GM23338 (cell line): ENCODE results near the gene CDC42BPB. TPM values are rescaled to one million over a fixed set of nuclear protein-coding genes. Genes with fewer than 3 reads are reported as not detected.

Experiments
- CREB1 ChIP-seq: fragments of 250-450 bp; sonication (Bioruptor Pico); IDR thresholded peaks from 2 replicates; pipeline ENCODE4 v1.5.0; 2020; ENCODE audit warnings: low read depth, mild to moderate bottlenecking, moderate library complexity
- ETS1 ChIP-seq: IDR thresholded peaks from 2 replicates; pipeline ENCODE4 v1.6.1; 2016; ENCODE audit warnings: antibody characterized with exemption
- EZH2 ChIP-seq: fragments of 200-600 bp; sonication (generic); IDR thresholded peaks from one replicate; pipeline ENCODE4 v1.8.0; 2017; ENCODE audit warnings: antibody characterized with exemption, mild to moderate bottlenecking, low read depth; ENCODE audit not compliant: unreplicated experiment
- EZH2phosphoT487 ChIP-seq: fragments of 200-600 bp; sonication (generic); IDR thresholded peaks from one replicate; pipeline ENCODE4 v1.8.1; 2018; ENCODE audit warnings: antibody characterized with exemption; ENCODE audit not compliant: unreplicated experiment
- JUNB ChIP-seq: IDR thresholded peaks from one replicate; pipeline ENCODE4 v1.6.1; 2016; ENCODE audit warnings: antibody characterized with exemption; ENCODE audit not compliant: unreplicated experiment
- NANOG ChIP-seq: IDR thresholded peaks from 2 replicates; pipeline ENCODE4 v1.6.1; 2016; ENCODE audit warnings: antibody characterized with exemption, borderline replicate concordance
- POLR2AphosphoS5 ChIP-seq: IDR thresholded peaks from 2 replicates; pipeline ENCODE4 v1.6.1; 2016; ENCODE audit warnings: antibody characterized with exemption, low read depth
- REST ChIP-seq: IDR thresholded peaks from one replicate; pipeline ENCODE4 v1.6.1; 2018; ENCODE audit warnings: antibody characterized with exemption; ENCODE audit not compliant: unreplicated experiment
- STAT1 ChIP-seq: IDR thresholded peaks from one replicate; pipeline ENCODE4 v1.6.1; 2016; ENCODE audit warnings: antibody characterized with exemption; ENCODE audit not compliant: unreplicated experiment
- ZNF462 ChIP-seq: fragments of 250-450 bp; sonication (Bioruptor Pico); IDR thresholded peaks from 2 replicates; pipeline ENCODE4 v1.5.0; 2020; ENCODE audit warnings: mild to moderate bottlenecking, moderate library complexity
- polyA plus RNA-seq: library from polyadenylated mRNA; unstranded; fragments of >200 nt; fragmentation: Nextera tagmentation; extraction: Ambion mirVana; gene quantifications from 2 replicates; pipeline ENCODE4 v1.2.1, GENCODE V29; 2016
- total RNA-seq: library from RNA; depleted of rRNA; stranded (reverse); fragments of >200 nt; shearing (Covaris generic); gene quantifications from 2 replicates; pipeline ENCODE4 v1.2.3, GENCODE V29; 2014

Gene CDC42BPB
- total and polyA plus RNA-seq, 2 experiments from 2014 or later = 12.3 to 127 TPM

- no peak for TF ChIP-seq ZNF462 (CRISPR knock-in tag)
- TF ChIP-seq ETS1 = no peak
- TF ChIP-seq REST = no peak
- no peak for TF ChIP-seq JUNB
- no peak for TF ChIP-seq EZH2
- TF ChIP-seq POLR2AphosphoS5 = no peak
- no peak for TF ChIP-seq NANOG
- no peak for TF ChIP-seq CREB1 (CRISPR knock-in tag)
- no peak for TF ChIP-seq EZH2phosphoT487
- no peak for TF ChIP-seq STAT1
Observed at GRCh38 chr14:103073367-103073875, 16.1 kb upstream of the CDC42BPB start (continued).
